ENCODE results near the gene ZNF23. TPM values are rescaled to one million over a fixed set of nuclear protein-coding genes. Genes with fewer than 3 reads are reported as not detected.

ZNF23 gene
- total RNA-seq, 4 donors from 2014 or later = 11.0 to 23.0 (median 14.6) TPM

DNA sequence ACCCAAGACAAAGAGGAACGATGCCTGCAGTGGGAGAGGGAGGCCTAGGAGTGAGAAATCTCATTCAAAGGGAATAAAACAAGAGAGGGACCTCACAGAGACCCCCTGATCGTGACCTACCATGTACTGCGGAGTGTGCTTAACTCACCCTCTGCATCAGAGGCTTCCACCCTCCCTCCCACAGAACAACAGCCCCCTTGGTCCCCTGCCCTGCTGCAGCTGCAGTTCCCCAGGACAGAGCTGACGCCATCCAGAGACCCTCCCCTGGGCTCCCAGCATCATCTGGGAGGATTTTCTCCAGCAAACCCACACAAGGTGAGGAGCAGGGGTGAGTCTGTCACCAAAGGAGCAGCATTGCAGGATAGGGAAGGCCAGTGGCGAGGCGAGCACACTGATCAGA is 60.0 kb downstream of the ZNF23 start:
- no peaks in the 10 kb centered on the region for H3K36me3 ChIP-seq
- ATAC-seq = no peak
- WGBS, 2 donors (ENCODE audit: low coverage in 1 of 2) = 36 to 43% methylated on average over 1 to 2 of the region's 6 CpGs
- peaks cover 0 to 11% (median 0%) of the 10 kb centered on the region in 3 donors for H3K9me3 ChIP-seq
- peaks cover 46% of the 10 kb centered on the region for H3K27me3 ChIP-seq
- TF ChIP-seq EP300 (IDR thresholded peaks at IDR 0.05) = no peak
- no peak for TF ChIP-seq POLR2AphosphoS5 (IDR thresholded peaks at IDR 0.05)
- no peak for TF ChIP-seq POLR2A (IDR thresholded peaks at IDR 0.05)
- TF ChIP-seq, protein P1, sequence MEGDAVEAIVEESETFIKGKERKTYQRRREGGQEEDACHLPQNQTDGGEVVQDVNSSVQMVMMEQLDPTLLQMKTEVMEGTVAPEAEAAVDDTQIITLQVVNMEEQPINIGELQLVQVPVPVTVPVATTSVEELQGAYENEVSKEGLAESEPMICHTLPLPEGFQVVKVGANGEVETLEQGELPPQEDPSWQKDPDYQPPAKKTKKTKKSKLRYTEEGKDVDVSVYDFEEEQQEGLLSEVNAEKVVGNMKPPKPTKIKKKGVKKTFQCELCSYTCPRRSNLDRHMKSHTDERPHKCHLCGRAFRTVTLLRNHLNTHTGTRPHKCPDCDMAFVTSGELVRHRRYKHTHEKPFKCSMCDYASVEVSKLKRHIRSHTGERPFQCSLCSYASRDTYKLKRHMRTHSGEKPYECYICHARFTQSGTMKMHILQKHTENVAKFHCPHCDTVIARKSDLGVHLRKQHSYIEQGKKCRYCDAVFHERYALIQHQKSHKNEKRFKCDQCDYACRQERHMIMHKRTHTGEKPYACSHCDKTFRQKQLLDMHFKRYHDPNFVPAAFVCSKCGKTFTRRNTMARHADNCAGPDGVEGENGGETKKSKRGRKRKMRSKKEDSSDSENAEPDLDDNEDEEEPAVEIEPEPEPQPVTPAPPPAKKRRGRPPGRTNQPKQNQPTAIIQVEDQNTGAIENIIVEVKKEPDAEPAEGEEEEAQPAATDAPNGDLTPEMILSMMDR (IDR thresholded peaks at IDR 0.05) = no peak
- no peak overlapping the region for H3K27ac ChIP-seq
- H3K4me1 ChIP-seq = no peaks in the 10 kb centered on the region
- H3K4me3 ChIP-seq = no peak overlapping the region

DNA sequence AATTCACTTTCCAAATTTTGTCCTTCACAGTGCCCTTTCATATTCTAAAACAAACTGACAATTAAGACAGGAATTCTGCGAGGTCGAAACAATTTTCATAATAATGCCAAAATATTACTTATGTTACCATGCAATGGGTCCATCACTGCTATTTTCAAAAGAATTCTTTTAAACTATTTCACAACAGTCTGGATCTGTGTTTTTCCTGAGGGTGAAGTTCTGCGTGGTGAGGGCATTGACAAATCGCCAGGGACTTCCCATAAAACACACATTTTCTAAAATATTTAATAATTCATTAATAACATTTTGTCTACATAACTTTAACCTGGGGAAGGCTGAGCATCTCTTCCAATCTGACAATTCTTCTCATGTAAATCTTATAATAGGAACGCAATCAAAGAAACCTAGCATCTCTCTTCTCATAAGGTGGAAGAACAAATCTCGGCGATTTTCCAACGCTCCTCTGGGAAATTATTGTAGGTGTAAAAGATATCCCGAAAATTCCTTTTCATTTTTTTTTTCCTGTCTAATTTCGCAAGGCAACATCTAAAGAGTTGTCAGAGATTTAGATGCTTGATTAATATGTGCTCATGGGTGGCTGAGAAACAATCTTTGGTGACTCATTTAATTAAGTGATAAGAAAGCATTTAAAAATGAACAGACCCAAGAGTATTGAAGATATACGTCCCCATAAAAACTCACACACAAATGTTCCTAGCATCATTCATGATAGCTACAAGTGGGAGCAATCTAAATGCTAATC is 62.1 kb downstream of the ZNF23 start:
- H3K27ac ChIP-seq = no peak overlapping the region
- H3K4me3 ChIP-seq = no peak overlapping the region
- H3K27me3 ChIP-seq = peaks cover 45% of the 10 kb centered on the region
- no peaks in the 10 kb centered on the region for H3K4me1 ChIP-seq
- no peak for ATAC-seq
- 79 to 87% methylated on average over 11 of the region's 11 CpGs for WGBS, 2 donors (ENCODE audit: low coverage in 1 of 2)
- H3K9me3 ChIP-seq = peaks cover 0 to 7% (median 0%) of the 10 kb centered on the region in 3 donors
- TF ChIP-seq POLR2A (IDR thresholded peaks at IDR 0.05) = no peak
- TF ChIP-seq EP300 (IDR thresholded peaks at IDR 0.05) = no peak
- TF ChIP-seq, protein P1 (IDR thresholded peaks at IDR 0.05) = no peak
- no peak for TF ChIP-seq POLR2AphosphoS5 (IDR thresholded peaks at IDR 0.05)
- H3K36me3 ChIP-seq = no peaks in the 10 kb centered on the region

Other genes with a start within 250 kb of the ZNF23 start
- gene HYDIN, start 231.5 kb downstream of the ZNF23 start, total RNA-seq = 10 to 100 TPM in 1 of 4 donors, 1 to 10 TPM in 2, under 1 TPM in 1; 0.35 to 10.3 (median 4.3) TPM
- 10 to 100 TPM; 10.6 to 30.2 (median 22.7) TPM for gene CMTR2, start 172.8 kb downstream of the ZNF23 start, total RNA-seq
- gene CALB2, start 103.5 kb downstream of the ZNF23 start, total RNA-seq = 1 to 10 TPM in 1 of 4 donors, under 1 TPM in 1, not detected in 2; 0.85 to 2.8 TPM
- not detected for gene TLE7, start 20.2 kb downstream of the ZNF23 start, total RNA-seq
- gene ZNF19, start 27.1 kb upstream of the ZNF23 start, total RNA-seq = 1 to 10 TPM; 2.2 to 7.6 (median 4.2) TPM
- gene CHST4, start 64.2 kb upstream of the ZNF23 start, total RNA-seq = 1 to 10 TPM in 1 of 4 donors, under 1 TPM in 1, not detected in 2; 0.15 to 4.3 TPM
- not detected for gene TAT, start 114.8 kb upstream of the ZNF23 start, total RNA-seq
- gene MARVELD3, start 163.9 kb upstream of the ZNF23 start, total RNA-seq = 1 to 10 TPM in 1 of 4 donors, not detected in 3; 1.4 TPM